Kidney capillary endothelial cell (primary cell): ENCODE data around the gene KIF5A.
"Not testable (repeated sequence)": the region's sequence is repeated elsewhere in the genome, so short reads cannot be mapped to it uniquely, and the experiment has no call there.

Experiments used
- DNase-seq: peaks from one replicate; pipeline ENCODE4 v3.0.0-alpha.2; 2018; ENCODE audit warnings: low spot score

Gene KIF5A

DNA sequence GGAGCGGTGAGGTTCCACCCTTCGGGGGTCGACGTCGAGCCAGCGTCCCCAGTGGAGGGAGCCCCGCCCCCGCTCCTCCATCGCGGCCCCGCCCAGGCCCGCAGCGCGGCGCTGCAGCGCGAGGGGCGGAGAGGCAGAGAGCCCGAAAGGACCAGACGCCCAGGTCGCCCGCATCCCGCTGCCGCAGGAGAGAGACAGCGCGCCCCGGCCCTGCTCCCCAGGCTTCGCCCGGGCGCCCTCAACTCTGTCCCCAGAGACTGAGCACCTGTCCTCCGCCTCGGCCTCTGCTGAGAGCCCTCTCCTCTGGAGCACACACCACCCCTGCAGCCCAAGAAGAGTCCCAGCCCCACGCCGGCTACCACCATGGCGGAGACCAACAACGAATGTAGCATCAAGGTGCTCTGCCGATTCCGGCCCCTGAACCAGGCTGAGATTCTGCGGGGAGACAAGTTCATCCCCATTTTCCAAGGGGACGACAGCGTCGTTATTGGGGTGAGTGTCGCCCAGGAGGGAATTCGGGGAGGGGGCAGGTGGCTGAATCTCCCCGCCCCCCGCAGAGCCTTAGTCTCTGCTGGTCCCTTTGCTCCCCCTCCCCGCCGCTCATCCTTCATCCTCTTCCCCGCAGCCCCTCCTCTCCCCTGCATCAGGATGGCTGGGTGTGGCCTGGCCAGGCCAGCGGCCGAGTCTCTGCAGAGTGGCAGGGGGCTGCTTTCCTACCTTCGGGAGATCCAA lies at the start of gene KIF5A:
TSS of gene KIF5A (plus strand) at position 136 of the 732 bp plus-strand sequence. CDS start at position 364, 228 bp downstream.
- DNase-seq: no peak

DNA sequence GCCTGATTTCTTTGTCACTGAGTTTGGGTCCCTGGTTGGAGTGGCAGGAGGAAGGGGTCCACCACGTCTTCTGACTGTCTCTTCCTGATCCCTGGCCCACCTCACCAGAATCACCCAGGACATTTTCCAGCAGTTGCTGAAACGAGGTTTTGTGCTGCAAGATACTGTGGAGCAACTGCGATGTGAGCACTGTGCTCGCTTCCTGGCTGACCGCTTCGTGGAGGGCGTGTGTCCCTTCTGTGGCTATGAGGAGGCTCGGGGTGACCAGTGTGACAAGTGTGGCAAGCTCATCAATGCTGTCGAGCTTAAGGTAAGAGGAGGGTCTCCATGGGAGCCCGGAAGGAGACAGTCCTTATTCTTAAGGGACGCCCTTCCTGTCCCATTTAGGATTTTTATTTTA lies 49.6 kb upstream of the KIF5A start:
- DNase-seq: no peak

DNA sequence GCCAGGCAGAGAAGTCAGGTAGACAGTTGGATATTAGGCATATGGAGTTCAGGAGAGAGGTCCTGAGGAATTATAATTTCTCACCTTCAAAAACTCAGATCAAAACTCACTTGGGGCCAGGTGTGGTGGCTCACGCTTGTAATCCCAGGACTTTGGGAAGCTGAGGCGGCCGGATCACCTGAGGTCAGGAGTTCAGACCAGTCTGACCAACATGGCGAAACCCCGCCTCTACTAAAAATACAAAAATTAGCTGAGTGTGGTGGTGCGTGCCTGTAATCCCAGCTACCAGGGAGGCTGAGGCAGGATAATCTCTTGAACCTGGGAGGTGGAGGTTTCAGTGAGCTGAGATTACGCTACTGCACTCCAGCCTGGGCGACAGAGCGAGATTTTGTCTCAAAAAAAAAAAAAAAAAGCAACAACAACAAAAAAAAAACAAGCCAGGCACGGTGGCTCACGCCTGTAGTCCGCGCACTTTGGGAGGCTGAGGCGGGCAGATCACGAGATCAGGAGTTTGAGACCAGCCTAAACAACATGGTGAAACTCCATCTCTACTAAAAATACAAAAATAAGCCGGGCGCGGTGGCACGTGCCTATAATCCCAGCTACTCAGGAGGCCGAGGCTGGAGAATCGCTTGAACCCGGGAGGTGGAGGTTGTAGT lies 47.4 kb upstream of the KIF5A start:
- not testable (repeated sequence) for DNase-seq

GRCh38 chr12:57506541-57506940 lies 43.3 kb upstream of the KIF5A start:
- DNase-seq: not testable (repeated sequence)

DNA sequence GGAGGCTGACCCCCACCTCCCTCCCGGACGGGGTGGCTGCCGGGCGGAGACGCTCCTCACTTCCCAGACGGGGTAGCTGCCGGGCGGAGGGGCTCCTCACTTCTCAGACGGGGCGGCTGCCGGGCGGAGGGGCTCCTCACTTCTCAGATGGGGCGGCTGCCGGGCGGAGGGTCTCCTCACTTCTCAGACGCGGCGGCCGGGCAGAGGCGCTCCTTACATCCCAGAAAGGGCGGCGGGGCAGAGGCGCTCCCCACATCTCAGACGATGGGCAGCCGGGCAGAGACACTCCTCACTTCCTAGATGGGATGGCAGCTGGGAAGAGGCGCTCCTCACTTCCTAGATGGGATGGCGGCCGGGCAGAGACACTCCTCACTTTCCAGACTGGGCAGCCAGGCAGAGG lies 42.0 kb upstream of the KIF5A start:
- DNase-seq: not testable (repeated sequence)

GRCh38 chr12:57511161-57511560 lies 38.7 kb upstream of the KIF5A start:
- DNase-seq: no peak

DNA sequence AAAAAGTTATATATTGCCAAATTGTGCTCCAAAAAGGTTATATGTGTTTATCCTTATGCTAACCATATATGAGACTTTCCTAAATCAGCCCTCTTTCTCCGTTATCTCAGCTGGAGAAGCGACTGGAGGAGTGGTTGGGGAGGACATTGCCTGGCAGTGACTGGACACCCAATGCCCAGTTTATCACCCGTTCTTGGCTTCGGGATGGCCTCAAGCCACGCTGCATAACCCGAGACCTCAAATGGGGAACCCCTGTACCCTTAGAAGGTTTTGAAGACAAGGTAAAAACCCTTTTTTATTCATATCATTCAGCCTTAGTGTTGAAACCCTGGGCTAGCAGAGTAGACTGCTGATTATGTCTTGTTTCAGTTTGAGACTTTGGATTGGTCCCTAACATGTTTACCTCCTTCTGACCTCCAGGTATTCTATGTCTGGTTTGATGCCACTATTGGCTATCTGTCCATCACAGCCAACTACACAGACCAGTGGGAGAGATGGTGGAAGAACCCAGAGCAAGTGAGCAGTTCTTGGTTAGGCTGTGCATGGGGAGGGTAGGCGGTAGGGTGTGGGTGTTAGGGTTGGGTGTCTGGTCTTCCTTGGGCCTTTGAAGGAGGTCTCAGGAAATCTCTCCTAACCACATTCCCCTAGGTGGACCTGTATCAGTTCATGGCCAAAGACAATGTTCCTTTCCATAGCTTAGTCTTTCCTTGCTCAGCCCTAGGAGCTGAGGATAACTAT lies 38.1 kb upstream of the KIF5A start:
- DNase-seq: no peak

DNA sequence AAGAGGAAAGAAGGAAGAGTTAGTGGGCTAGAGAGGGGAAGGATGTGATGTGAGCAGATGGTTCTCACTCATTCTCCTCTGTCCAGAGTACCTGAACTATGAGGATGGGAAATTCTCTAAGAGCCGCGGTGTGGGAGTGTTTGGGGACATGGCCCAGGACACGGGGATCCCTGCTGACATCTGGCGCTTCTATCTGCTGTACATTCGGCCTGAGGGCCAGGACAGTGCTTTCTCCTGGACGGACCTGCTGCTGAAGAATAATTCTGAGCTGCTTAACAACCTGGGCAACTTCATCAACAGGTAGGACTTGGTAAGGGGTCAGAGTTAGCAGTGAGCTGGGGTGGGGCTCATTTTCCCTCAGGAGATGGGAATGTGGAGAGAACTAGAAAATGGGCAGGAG lies 37.2 kb upstream of the KIF5A start:
- no peak for DNase-seq

- no peak for DNase-seq
Measured at GRCh38 chr12:57513266-57513665, 36.6 kb upstream of the KIF5A start.

DNA sequence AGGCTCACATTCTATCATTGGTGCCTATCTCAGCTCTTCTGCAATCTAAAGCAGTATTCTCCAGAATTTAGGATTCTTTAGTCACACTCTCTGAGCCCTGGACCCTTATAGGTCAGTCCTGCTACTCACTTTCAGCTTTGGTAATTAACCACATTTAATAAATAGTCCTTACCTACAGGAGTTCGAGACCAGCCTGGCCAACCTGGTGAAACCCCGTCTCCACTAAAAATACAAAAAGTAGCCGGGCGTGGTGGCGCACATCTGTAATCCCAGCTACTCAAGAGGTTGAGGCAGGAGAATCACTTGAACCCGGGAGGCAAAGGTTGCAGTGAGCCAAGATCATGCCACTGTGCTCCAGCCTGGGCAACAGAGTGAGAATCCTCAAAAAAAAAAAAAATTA lies 36.2 kb upstream of the KIF5A start:
- DNase-seq: not testable (repeated sequence)

DNA sequence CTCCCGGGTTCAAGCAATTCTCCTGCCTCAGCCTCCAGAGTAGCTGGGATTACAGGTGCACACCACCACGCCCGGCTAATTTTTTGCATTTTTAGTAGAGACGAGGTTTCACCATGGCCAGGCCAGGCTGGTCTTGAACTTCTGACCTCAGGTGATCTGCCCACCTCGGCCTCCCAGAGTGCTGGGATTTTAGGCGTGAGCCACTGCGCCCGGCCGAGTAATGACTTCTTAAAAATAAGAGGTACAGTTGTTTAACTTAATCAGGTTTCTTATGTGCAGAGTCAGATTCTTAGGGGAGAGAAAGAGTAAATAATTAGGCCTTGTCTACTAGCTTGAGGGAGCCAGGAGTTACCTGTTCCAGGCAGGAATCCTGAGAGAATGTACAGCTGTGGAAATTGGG lies 35.6 kb upstream of the KIF5A start:
- DNase-seq: not testable (repeated sequence)

DNA sequence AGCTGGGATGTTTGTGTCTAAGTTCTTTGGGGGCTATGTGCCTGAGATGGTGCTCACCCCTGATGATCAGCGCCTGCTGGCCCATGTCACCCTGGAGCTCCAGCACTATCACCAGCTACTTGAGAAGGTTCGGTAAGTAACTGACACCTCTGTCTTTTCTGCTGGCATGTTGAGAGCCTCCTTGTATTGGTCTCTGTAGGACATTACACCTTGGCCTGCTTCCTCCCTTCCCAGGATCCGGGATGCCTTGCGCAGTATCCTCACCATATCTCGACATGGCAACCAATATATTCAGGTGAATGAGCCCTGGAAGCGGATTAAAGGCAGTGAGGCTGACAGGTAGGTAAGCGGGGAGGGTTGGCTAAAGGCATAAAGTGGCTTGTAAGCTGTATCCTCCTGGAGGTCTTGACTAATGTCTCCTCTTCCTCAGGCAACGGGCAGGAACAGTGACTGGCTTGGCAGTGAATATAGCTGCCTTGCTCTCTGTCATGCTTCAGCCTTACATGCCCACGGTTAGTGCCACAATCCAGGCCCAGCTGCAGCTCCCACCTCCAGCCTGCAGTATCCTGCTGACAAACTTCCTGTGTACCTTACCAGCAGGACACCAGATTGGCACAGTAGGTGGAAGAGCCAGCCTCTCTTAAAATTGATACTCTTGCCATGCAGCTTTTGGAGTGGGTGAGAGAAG lies 35.0 kb upstream of the KIF5A start:
- no peak for DNase-seq

GRCh38 chr12:57515408-57515933 lies 34.4 kb upstream of the KIF5A start:
- no peak for DNase-seq

GRCh38 chr12:57515934-57516541 lies 33.8 kb upstream of the KIF5A start:
- DNase-seq: no peak

DNA sequence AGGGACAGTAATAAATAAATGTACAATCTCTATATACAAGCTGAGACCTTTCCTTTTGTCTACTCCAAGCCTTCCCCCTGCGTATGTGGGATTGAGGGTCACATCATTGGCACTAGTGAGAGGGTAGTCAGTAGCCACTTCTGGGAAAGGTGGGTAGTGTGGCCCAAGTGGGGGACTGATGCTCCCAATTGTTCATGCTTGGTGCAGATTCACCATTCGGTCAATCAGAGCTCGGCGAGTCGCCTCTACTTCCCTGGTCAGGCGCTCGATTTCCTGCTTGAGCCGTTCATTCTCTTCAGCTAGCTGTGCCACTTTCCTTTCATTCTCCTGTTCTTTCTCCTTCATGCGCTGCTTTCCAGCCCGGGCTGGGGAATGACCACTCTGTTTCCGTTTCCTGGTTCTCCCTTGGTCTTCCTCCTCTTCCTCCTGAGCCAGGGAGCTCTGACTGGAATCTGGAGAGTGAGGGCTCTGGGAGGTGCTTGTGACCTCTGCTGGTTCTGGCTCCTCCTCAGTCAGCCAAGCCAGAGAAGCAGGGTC lies 33.2 kb upstream of the KIF5A start:
- no peak for DNase-seq

GRCh38 chr12:57517187-57517586 lies 32.7 kb upstream of the KIF5A start:
- peak; percentile 38 for DNase-seq

GRCh38 chr12:57517718-57518117 lies 32.1 kb upstream of the KIF5A start:
- DNase-seq: not testable (repeated sequence)

GRCh38 chr12:57518176-57518919 lies 31.5 kb upstream of the KIF5A start:
- no peak for DNase-seq

GRCh38 chr12:57518920-57519795 lies 30.7 kb upstream of the KIF5A start:
- no peak for DNase-seq

- no peak for DNase-seq
Measured at GRCh38 chr12:57519796-57520052, 30.1 kb upstream of the KIF5A start.
